ENCODE measurements around the gene EYA2. TPM values are rescaled to one million over a fixed set of nuclear protein-coding genes. Genes with fewer than 3 reads are reported as not detected.

The EYA2 gene
- total RNA-seq, 1 experiment from 2014 or later = 0.74 TPM

DNA sequence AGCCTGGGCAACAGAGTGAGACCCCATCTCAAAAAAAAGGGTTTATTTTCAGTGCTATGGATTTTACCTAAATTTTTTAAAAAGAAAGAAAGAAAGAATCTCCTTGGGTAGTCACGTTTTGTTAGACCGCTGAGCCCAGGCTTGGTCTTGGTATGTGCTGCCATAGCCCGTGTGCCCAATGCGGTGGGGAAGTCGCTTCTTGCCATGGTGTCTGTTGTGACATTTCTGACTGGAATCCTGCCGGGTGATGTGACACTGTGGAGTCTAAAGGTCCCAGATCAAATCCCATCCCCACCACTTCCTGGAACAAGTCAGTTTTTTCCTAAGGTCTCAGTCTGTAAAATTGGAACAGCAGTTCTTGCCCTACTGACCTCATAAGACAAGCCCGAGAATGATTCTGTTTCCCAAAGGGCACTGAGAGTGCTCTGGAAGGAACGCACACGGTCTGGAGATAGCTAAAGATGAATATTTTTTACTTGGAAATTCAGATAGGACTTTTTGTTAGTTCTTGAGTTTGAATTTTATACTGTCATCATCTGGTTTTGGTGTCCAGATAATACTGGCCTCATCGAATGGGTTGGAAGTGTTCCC, 225.8 kb downstream of the EYA2 start:
- DNase-seq = no peak
- H3K4me2 ChIP-seq (ENCODE audit: insufficient read depth, insufficient read length, low read length) = no peak overlapping the region
- TF ChIP-seq CTCF (conservative IDR thresholded peaks at IDR 0.05) = no peak
- Mint-ChIP-seq H3K27ac (no peak overlapping the region), H3K4me3 (no peak overlapping the region), H3K36me3 (ENCODE audit: insufficient read depth in 1 of 3, low read depth in 3 of 3) (no peaks in the 10 kb centered on the region), H3K27me3 (ENCODE audit: low read depth) (no peaks in the 10 kb centered on the region), H3K4me1 (peaks cover 21 to 31% of the 10 kb centered on the region in 2 experiments), H3K9me3 (peaks cover 0 to 3% of the 10 kb centered on the region in 2 experiments; a peak in 2 of 5 replicates)
- no peaks in the 10 kb centered on the region for H3K79me1 ChIP-seq (ENCODE audit: insufficient read depth, low read depth, low read length, poor library complexity, severe bottlenecking)
- no peak overlapping the region for H3T11ph ChIP-seq (ENCODE audit: low read length)
- no peak overlapping the region for H4K8ac ChIP-seq (replicated peaks; ENCODE audit: insufficient read length, low read depth, low read length)
- H2BK5ac ChIP-seq (ENCODE audit: insufficient read length, low read length) = no peak overlapping the region
- no peaks in the 10 kb centered on the region for H3K23me2 ChIP-seq (ENCODE audit: insufficient read length, low read depth, low read length, poor library complexity, severe bottlenecking)
- H2AFZ ChIP-seq (ENCODE audit: low read length) = no peak overlapping the region
- H4K5ac ChIP-seq (ENCODE audit: insufficient read length, low read depth, low read length) = no peak overlapping the region
- no peak overlapping the region for H2BK120ac ChIP-seq (ENCODE audit: low read depth, low read length, poor library complexity, severe bottlenecking)
- no peak overlapping the region for H3K27ac ChIP-seq (ENCODE audit: insufficient read length, low read depth, low read length)
- no peaks in the 10 kb centered on the region for H3K9me3 ChIP-seq (ENCODE audit: control insufficient read depth, low read depth, low read length)
- H3K18ac ChIP-seq (ENCODE audit: insufficient read length, low read depth, low read length) = no peak overlapping the region
- no peaks in the 10 kb centered on the region for H4K20me1 ChIP-seq (ENCODE audit: control insufficient read depth, insufficient read depth, insufficient read length)
- H3K9ac ChIP-seq (ENCODE audit: extremely low read depth, insufficient read length, low read length) = no peak overlapping the region
- no peak overlapping the region for H2BK12ac ChIP-seq (ENCODE audit: insufficient read length, low read depth, low read length)
- H3K4ac ChIP-seq (ENCODE audit: low read depth, low read length) = no peak overlapping the region
- no peak overlapping the region for H2BK20ac ChIP-seq (ENCODE audit: low read depth, low read length, poor library complexity, severe bottlenecking)
- no CpG with 5 or more reads among the region's 10 CpGs for WGBS (ENCODE audit: extremely low coverage, insufficient read length, low lambda C conversion rate)
- H2BK15ac ChIP-seq (ENCODE audit: low read depth, low read length) = no peak overlapping the region
- no peaks in the 10 kb centered on the region for H3K79me2 ChIP-seq (ENCODE audit: insufficient read depth, low read length)
- no peak overlapping the region for H3K56ac ChIP-seq (ENCODE audit: insufficient read length, low read depth, low read length)
- H3K23ac ChIP-seq (ENCODE audit: insufficient read length, low read depth, low read length) = no peak overlapping the region
- no peak overlapping the region for H4K91ac ChIP-seq (ENCODE audit: insufficient read length, low read depth, low read length)
- no peaks in the 10 kb centered on the region for H3K27me3 ChIP-seq (ENCODE audit: insufficient read depth, low read length)
- no peak overlapping the region for H2AK5ac ChIP-seq (ENCODE audit: insufficient read length, low read length)
- H3K14ac ChIP-seq (ENCODE audit: insufficient read depth, low read length) = no peak overlapping the region
- H3K4me1 ChIP-seq (ENCODE audit: insufficient read depth, low read length) = peaks cover 7% of the 10 kb centered on the region; the same call in 1 of the 2 replicates
